G401 (cell line): Measurements from ENCODE around the gene MRTFB. TPM values are rescaled to one million over a fixed set of nuclear protein-coding genes. Genes with fewer than 3 reads are reported as not detected.
"Not testable (repeated sequence)": the region's sequence is repeated elsewhere in the genome, so short reads cannot be mapped to it uniquely, and the experiment has no call there.

Experiments
- DNase-seq: peaks from one replicate; pipeline ENCODE4 v3.0.0-alpha.2; 2015; ENCODE audit warnings: low spot score
- in situ Hi-C: cut with HindIII; loops from 2 replicates; pipeline ENCODE4 v1.10.0; 2016; ENCODE audit warnings: low sequenced_read_pairs, mixed read lengths
- total RNA-seq: library from RNA; depleted of rRNA; stranded (reverse); fragments of >200 nt; shearing (Covaris generic); gene quantifications from 2 replicates; pipeline ENCODE4 v1.2.3, GENCODE V29; 2014

The MRTFB gene
- total RNA-seq, 1 experiment from 2014 or later: 6.4 TPM

- no peak for DNase-seq
- in situ Hi-C loops: no loop called here
Observed at GRCh38 chr16:14121872-14122271, 50.8 kb downstream of the MRTFB start.

GRCh38 chr16:14122430-14122829, 51.3 kb downstream of the MRTFB start:
- DNase-seq, in situ Hi-C loops: not testable (repeated sequence)

- DNase-seq: no peak
- in situ Hi-C loops: no loop called here
Observed at GRCh38 chr16:14125000-14125681, 54.0 kb downstream of the MRTFB start.

- in situ Hi-C loops: no loop called here
- no peak for DNase-seq
Observed at GRCh38 chr16:14125708-14126107, 54.6 kb downstream of the MRTFB start.

GRCh38 chr16:14128097-14128496, 57.0 kb downstream of the MRTFB start:
- in situ Hi-C loops: no loop called here
- DNase-seq: no peak

- no peak for DNase-seq
Observed at GRCh38 chr16:14129502-14129901, 58.4 kb downstream of the MRTFB start.

GRCh38 chr16:14131774-14132695, 60.9 kb downstream of the MRTFB start:
- DNase-seq: no peak
- in situ Hi-C loops: no loop called here

More at GRCh38 chr16:14129502-14129901, 58.4 kb downstream of the MRTFB start:
- in situ Hi-C loops: no loop called here

- in situ Hi-C loops: no loop called here
- no peak for DNase-seq
Observed at GRCh38 chr16:14132696-14133048, 61.6 kb downstream of the MRTFB start.

GRCh38 chr16:14133907-14134306, 62.8 kb downstream of the MRTFB start:
- DNase-seq: no peak
- in situ Hi-C loops: no loop called here

GRCh38 chr16:14135704-14136103, 64.6 kb downstream of the MRTFB start:
- DNase-seq: no peak
- in situ Hi-C loops: no loop called here

- in situ Hi-C loops: no loop called here
Observed at GRCh38 chr16:14139872-14140271, 68.8 kb downstream of the MRTFB start.

GRCh38 chr16:14140923-14141322, 69.8 kb downstream of the MRTFB start:
- DNase-seq: no peak
- in situ Hi-C loops: no loop called here

More at GRCh38 chr16:14139872-14140271, 68.8 kb downstream of the MRTFB start:
- no peak for DNase-seq

GRCh38 chr16:14146445-14146844, 75.3 kb downstream of the MRTFB start:
- DNase-seq: no peak
- in situ Hi-C loops: no loop called here

- no peak for DNase-seq
- in situ Hi-C loops: no loop called here
Observed at GRCh38 chr16:14148016-14148415, 76.9 kb downstream of the MRTFB start.

GRCh38 chr16:14148569-14148968, 77.5 kb downstream of the MRTFB start:
- in situ Hi-C loops: no loop called here

GRCh38 chr16:14150796-14151195, 79.7 kb downstream of the MRTFB start:
- in situ Hi-C loops: no loop called here
- no peak for DNase-seq

More at GRCh38 chr16:14148569-14148968, 77.5 kb downstream of the MRTFB start:
- DNase-seq: no peak

GRCh38 chr16:14151256-14152030, 80.3 kb downstream of the MRTFB start:
- no peak for DNase-seq

GRCh38 chr16:14155572-14156190, 84.6 kb downstream of the MRTFB start:
- in situ Hi-C loops: no loop called here
- DNase-seq: no peak

More at GRCh38 chr16:14151256-14152030, 80.3 kb downstream of the MRTFB start:
- in situ Hi-C loops: no loop called here
